ENCODE measurements around the gene FOXL3. TPM values are rescaled to one million over a fixed set of nuclear protein-coding genes. Genes with fewer than 3 reads are reported as not detected.
A peak's percentile ranks its signal among the peaks of the same experiment; 100 is the strongest.
"Not testable (repeated sequence)": the region's sequence is repeated elsewhere in the genome, so short reads cannot be mapped to it uniquely, and the experiment has no call there.

FOXL3 gene
- polyA plus RNA-seq, 1 of the 3 experiments (the other 2 are of a cell fraction): not detected

DNA sequence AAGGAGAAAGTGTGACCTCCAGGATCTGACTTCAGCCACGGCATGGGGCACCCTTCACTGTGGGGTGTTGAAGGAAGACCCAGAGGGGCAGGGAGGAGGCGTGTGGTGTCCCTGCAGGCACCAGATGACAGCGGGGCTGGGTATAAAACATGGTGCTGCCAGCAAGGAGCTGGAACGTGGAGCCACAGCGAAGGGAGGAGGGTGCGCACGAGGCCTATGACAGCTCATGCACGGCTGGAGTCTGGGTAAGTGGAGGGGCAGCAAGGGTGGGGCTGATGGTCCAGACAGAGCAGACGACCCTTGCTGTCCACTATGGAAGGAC lies 27.8 kb upstream of the FOXL3 start:
- CTCF ChIA-PET: no interaction called here
- Histone ChIP-seq H3K27ac (ENCODE audit: low read depth in 2 of 2, low read length in 1 of 2) (no peak overlapping the region), H3K9ac (no peak overlapping the region), H3K27me3 (ENCODE audit: insufficient read depth) (peaks cover 3% of the 10 kb centered on the region; the same call in 1 of the 2 replicates), H3K79me2 (ENCODE audit: insufficient read depth) (no peaks in the 10 kb centered on the region), H3K4me1 (ENCODE audit: control insufficient read depth in 1 of 2, insufficient read depth in 2 of 2, low read depth in 1 of 2, low read length in 1 of 2) (no peaks in the 10 kb centered on the region), H3K36me3 (replicated peaks in 1 of 2; ENCODE audit: control insufficient read depth in 1 of 2, insufficient read depth in 2 of 2, low read length in 1 of 2) (peaks cover 0 to 5% of the 10 kb centered on the region in 2 experiments), H4K20me1 (ENCODE audit: insufficient read depth) (no peaks in the 10 kb centered on the region), H3K9me2 (no peaks in the 10 kb centered on the region), H2AFZ (ENCODE audit: low read depth) (no peak overlapping the region), H3K4me2 (no peak overlapping the region), H3K4me3 (ENCODE audit: low read depth in 2 of 2, low read length in 1 of 2) (no peak overlapping the region), H3F3A (replicated peaks; ENCODE audit: insufficient read depth) (peaks cover 14% of the 10 kb centered on the region), H3K9me3 (0 out of 2 replicates have a peak, but pooled peaks cover 6% of the 10 kb centered on the region)
- POLR2A ChIA-PET: no interaction called here
- WGBS (ENCODE audit: low lambda C conversion rate): 73% methylated on average over 9 of the region's 9 CpGs
- TF ChIP-seq JUND (IDR thresholded peaks at IDR 0.05): no peak
- TF ChIP-seq NRF1 (IDR thresholded peaks at IDR 0.05; ENCODE audit: low read depth, low read length): no peak
- TF ChIP-seq, protein P1, sequence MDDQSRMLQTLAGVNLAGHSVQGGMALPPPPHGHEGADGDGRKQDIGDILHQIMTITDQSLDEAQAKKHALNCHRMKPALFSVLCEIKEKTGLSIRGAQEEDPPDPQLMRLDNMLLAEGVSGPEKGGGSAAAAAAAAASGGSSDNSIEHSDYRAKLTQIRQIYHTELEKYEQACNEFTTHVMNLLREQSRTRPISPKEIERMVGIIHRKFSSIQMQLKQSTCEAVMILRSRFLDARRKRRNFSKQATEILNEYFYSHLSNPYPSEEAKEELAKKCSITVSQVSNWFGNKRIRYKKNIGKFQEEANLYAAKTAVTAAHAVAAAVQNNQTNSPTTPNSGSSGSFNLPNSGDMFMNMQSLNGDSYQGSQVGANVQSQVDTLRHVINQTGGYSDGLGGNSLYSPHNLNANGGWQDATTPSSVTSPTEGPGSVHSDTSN (IDR thresholded peaks at IDR 0.05): no peak
- TF ChIP-seq MEF2A (IDR thresholded peaks at IDR 0.05; ENCODE audit: borderline replicate concordance, low read depth): no peak
- no peak for TF ChIP-seq POLR2AphosphoS5 (IDR thresholded peaks at IDR 0.05; ENCODE audit: low read depth, low read length)
- no peak for DNase-seq

DNA sequence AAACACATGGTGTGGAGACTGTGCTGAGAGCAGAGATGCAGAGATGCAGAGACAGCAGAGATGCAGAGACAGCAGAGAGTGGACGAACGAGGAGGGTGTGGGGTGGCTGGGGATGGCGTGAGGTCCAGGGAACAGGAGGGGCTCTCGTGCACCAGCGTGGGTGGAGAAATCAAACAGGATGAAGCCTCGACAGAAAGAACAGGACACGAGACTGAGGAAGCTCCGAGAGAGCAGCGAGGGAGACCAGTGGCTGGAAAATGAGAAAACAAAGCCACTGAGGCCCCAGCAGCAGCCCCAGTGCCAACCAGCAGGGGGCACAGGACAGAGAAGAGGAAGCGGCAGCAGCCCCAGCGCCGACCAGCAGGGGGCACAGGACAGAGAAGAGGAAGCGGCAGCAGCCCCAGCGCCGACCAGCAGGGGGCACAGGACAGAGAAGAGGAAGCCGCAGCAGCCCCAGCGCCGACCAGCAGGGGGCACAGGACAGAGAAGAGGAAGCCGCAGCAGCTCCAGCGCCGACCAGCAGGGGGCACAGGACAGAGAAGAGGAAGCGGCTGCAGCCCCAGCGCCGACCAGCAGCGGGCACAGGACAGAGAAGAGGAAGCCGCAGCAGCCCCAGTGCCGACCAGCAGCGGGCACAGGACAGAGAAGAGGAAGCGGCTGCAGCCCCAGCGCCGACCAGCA lies 27.2 kb upstream of the FOXL3 start:
- H3F3A ChIP-seq (replicated peaks; ENCODE audit: insufficient read depth): peaks cover 14% of the 10 kb centered on the region
- H2AFZ ChIP-seq (ENCODE audit: low read depth); H3K36me3 ChIP-seq (replicated peaks in 1 of 2; ENCODE audit: control insufficient read depth in 1 of 2, insufficient read depth in 2 of 2, low read length in 1 of 2); H3K4me1 ChIP-seq (ENCODE audit: control insufficient read depth in 1 of 2, insufficient read depth in 2 of 2, low read depth in 1 of 2, low read length in 1 of 2); H3K9ac ChIP-seq; CTCF ChIA-PET; H3K4me3 ChIP-seq (ENCODE audit: low read depth in 2 of 2, low read length in 1 of 2); H3K79me2 ChIP-seq (ENCODE audit: insufficient read depth); H4K20me1 ChIP-seq (ENCODE audit: insufficient read depth); POLR2A ChIA-PET; H3K9me2 ChIP-seq; H3K27ac ChIP-seq (ENCODE audit: low read depth in 2 of 2, low read length in 1 of 2); H3K4me2 ChIP-seq; H3K9me3 ChIP-seq; DNase-seq; H3K27me3 ChIP-seq (ENCODE audit: insufficient read depth): not testable (repeated sequence)
- WGBS (ENCODE audit: low lambda C conversion rate): 67% methylated on average over 16 of the region's 31 CpGs
- TF ChIP-seq, protein P2, sequence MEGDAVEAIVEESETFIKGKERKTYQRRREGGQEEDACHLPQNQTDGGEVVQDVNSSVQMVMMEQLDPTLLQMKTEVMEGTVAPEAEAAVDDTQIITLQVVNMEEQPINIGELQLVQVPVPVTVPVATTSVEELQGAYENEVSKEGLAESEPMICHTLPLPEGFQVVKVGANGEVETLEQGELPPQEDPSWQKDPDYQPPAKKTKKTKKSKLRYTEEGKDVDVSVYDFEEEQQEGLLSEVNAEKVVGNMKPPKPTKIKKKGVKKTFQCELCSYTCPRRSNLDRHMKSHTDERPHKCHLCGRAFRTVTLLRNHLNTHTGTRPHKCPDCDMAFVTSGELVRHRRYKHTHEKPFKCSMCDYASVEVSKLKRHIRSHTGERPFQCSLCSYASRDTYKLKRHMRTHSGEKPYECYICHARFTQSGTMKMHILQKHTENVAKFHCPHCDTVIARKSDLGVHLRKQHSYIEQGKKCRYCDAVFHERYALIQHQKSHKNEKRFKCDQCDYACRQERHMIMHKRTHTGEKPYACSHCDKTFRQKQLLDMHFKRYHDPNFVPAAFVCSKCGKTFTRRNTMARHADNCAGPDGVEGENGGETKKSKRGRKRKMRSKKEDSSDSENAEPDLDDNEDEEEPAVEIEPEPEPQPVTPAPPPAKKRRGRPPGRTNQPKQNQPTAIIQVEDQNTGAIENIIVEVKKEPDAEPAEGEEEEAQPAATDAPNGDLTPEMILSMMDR (IDR thresholded peaks at IDR 0.05): peak; percentile 8; the same call in 1 of the 2 replicates

DNA sequence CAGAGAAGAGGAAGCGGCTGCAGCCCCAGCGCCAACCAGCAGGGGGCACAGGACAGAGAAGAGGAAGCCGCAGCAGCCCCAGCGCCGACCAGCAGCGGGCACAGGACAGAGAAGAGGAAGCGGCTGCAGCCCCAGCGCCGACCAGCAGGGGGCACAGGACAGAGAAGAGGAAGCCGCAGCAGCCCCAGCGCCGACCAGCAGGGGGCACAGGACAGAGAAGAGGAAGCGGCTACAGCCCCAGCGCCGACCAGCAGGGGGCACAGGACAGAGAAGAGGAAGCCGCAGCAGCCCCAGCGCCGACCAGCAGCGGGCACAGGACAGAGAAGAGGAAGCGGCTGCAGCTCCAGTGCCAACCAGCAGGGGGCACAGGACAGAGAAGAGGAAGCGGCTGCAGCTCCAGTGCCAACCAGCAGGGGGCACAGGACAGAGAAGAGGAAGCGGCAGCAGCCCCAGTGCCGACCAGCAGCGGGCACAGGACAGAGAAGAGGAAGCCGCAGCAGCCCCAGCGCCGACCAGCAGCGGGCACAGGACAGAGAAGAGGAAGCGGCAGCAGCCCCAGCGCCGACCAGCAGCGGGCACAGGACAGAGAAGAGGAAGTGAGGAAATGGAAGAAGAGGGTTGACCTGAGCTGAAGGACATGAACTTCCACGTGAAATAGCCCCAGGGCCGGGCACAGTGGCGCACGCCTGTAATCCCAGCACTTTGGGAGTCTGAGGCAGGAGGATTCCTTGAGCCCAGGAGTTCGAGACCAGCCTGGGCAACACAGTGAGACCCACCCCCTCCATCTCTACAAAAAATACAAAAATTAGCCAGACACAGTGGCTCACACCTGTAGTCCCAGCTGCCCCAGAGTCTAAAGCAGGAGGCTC lies 26.3 kb upstream of the FOXL3 start:
- H3K27ac ChIP-seq (ENCODE audit: low read depth in 2 of 2, low read length in 1 of 2); H3K4me1 ChIP-seq (ENCODE audit: control insufficient read depth in 1 of 2, insufficient read depth in 2 of 2, low read depth in 1 of 2, low read length in 1 of 2); H3K9ac ChIP-seq; H3K79me2 ChIP-seq (ENCODE audit: insufficient read depth); POLR2A ChIA-PET; H4K20me1 ChIP-seq (ENCODE audit: insufficient read depth); H3K9me2 ChIP-seq; H3K4me2 ChIP-seq; H3K36me3 ChIP-seq (replicated peaks in 1 of 2; ENCODE audit: control insufficient read depth in 1 of 2, insufficient read depth in 2 of 2, low read length in 1 of 2); H3K9me3 ChIP-seq; H3K4me3 ChIP-seq (ENCODE audit: low read depth in 2 of 2, low read length in 1 of 2); DNase-seq; H2AFZ ChIP-seq (ENCODE audit: low read depth): not testable (repeated sequence)
- CTCF ChIA-PET: interaction anchor here (0.8 to 5.4 kb wide), 4 partner anchors 13 to 77 kb away, joined by 3 to 51 read pairs (median 4); no protein-coding TSS in a partner anchor
- Histone ChIP-seq H3F3A (replicated peaks; ENCODE audit: insufficient read depth) (peaks cover 14% of the 10 kb centered on the region), H3K27me3 (ENCODE audit: insufficient read depth) (peaks cover 15% of the 10 kb centered on the region; the same call in 1 of the 2 replicates)
- WGBS (ENCODE audit: low lambda C conversion rate): 63% methylated on average over 11 of the region's 37 CpGs
